HL-60/S4 treated with retinoic acid at 250 ng/mL for 4 days and 3 days (cell line): ENCODE results near the gene SMPD3.
"Not testable (repeated sequence)": the region's sequence is repeated elsewhere in the genome, so short reads cannot be mapped to it uniquely, and the experiment has no call there.

Source experiments
- in situ Hi-C: fragments of 300-500 bp; cut with MboI; formaldehyde crosslinking; loops from 2 replicates; pipeline ENCODE4 v1.7.0; 2022; ENCODE audit warnings: low sequenced_read_pairs

SMPD3 gene

GRCh38 chr16:68448360-68448970, at the start of gene SMPD3:
Gene SMPD3 (minus strand): TSS chr16:68448508. CDS start chr16:68372181, 76,327 bp downstream.
- in situ Hi-C loops = no loop called here

GRCh38 chr16:68496689-68497088, 48.4 kb upstream of the SMPD3 start:
- in situ Hi-C loops = no loop called here

GRCh38 chr16:68494261-68494660, 46.0 kb upstream of the SMPD3 start:
- in situ Hi-C loops = not testable (repeated sequence)

GRCh38 chr16:68493412-68494070, 45.2 kb upstream of the SMPD3 start:
- in situ Hi-C loops = no loop called here

GRCh38 chr16:68492543-68493411, 44.5 kb upstream of the SMPD3 start:
- in situ Hi-C loops = no loop called here

GRCh38 chr16:68492151-68492542, 43.8 kb upstream of the SMPD3 start:
- in situ Hi-C loops = no loop called here

- in situ Hi-C loops = no loop called here
Observed at GRCh38 chr16:68491576-68491950, 43.3 kb upstream of the SMPD3 start.

GRCh38 chr16:68490829-68491575, 42.7 kb upstream of the SMPD3 start:
- in situ Hi-C loops = no loop called here

GRCh38 chr16:68490358-68490757, 42.0 kb upstream of the SMPD3 start:
- in situ Hi-C loops = no loop called here

GRCh38 chr16:68488554-68488953, 40.2 kb upstream of the SMPD3 start:
- in situ Hi-C loops = no loop called here

GRCh38 chr16:68487669-68488068, 39.4 kb upstream of the SMPD3 start:
- in situ Hi-C loops = no loop called here

- in situ Hi-C loops = no loop called here
Observed at GRCh38 chr16:68487203-68487514, 38.9 kb upstream of the SMPD3 start.

GRCh38 chr16:68486502-68487202, 38.3 kb upstream of the SMPD3 start:
- in situ Hi-C loops = no loop called here

GRCh38 chr16:68481636-68482035, 33.3 kb upstream of the SMPD3 start:
- in situ Hi-C loops = no loop called here

GRCh38 chr16:68480084-68480995, 32.0 kb upstream of the SMPD3 start:
- in situ Hi-C loops = no loop called here

- in situ Hi-C loops = no loop called here
Observed at GRCh38 chr16:68479271-68479670, 31.0 kb upstream of the SMPD3 start.

- in situ Hi-C loops = no loop called here
Observed at GRCh38 chr16:68478526-68479250, 30.4 kb upstream of the SMPD3 start.

- in situ Hi-C loops = no loop called here
Observed at GRCh38 chr16:68475071-68475470, 26.8 kb upstream of the SMPD3 start.
